ENCODE measurements around the gene SYPL2. TPM values are rescaled to one million over a fixed set of nuclear protein-coding genes. Genes with fewer than 3 reads are reported as not detected.
A peak's percentile ranks its signal among the peaks of the same experiment; 100 is the strongest.

Gene SYPL2
- polyA plus RNA-seq, 3 donors from 2014 or later: 0.08 to 0.28 TPM; not detected in 1

- peaks cover 6 to 17% (median 8%) of the 10 kb centered on the region in 3 donors for H3K36me3 Mint-ChIP-seq
- peaks cover 75 to 84% of the 10 kb centered on the region in 2 donors for H3K4me1 Mint-ChIP-seq
- DNase-seq: no peak
- H3K27me3 Mint-ChIP-seq (ENCODE audit: low read depth in 3 of 3): peaks cover 0 to 2% (median 2%) of the 10 kb centered on the region in 3 donors
- peak overlapping the region; percentile 5 to 92 (median 85) for H3K27ac Mint-ChIP-seq
- no peaks in the 10 kb centered on the region for H3K9me3 Mint-ChIP-seq
- H3K4me3 Mint-ChIP-seq: peak overlapping the region; percentile 38 to 85 (median 73)
Measured at GRCh38 chr1:109500941-109501381, 34.6 kb downstream of the SYPL2 start.

GRCh38 chr1:109501644-109502363 is 35.5 kb downstream of the SYPL2 start:
- Mint-ChIP-seq H3K9me3 (no peaks in the 10 kb centered on the region), H3K4me1 (peaks cover 70 to 82% of the 10 kb centered on the region in 2 donors), H3K4me3 (peak overlapping the region; percentile 72 to 85 (median 74)), H3K27ac (peak overlapping the region; percentile 72 to 92 (median 86)), H3K27me3 (ENCODE audit: low read depth in 3 of 3) (peaks cover 0 to 2% (median 2%) of the 10 kb centered on the region in 3 donors), H3K36me3 (peaks cover 0 to 9% (median 0%) of the 10 kb centered on the region in 3 donors)
- peak in 1 of 3 donors; percentile 23 for DNase-seq

DNA sequence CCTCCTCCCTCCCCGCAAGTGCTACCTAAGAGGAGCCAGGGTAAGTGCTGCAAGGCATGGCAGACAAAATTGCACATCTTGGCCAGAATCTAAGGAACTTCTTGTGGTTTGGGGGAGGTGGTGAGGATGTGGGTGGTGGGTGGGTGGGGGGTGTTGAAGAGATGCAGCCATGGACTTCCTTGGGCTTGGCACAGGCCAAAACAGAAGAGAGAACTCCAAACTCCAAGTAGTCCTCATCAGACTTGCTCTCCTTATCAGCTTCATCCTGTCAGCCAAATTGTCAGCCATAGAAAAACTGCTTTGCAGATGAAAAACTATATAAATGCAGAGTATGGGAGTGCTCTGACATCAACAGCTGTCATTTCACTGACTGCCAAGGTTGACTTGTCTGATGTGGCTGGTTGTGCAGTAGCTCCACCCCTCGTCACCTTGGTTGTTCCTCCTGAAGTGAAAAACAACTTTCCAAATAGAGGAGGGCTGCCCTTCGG is 36.1 kb downstream of the SYPL2 start:
- Mint-ChIP-seq H3K36me3 (peaks cover 0 to 8% (median 5%) of the 10 kb centered on the region in 3 donors), H3K27me3 (ENCODE audit: low read depth in 3 of 3) (peaks cover 0 to 2% (median 2%) of the 10 kb centered on the region in 3 donors), H3K4me1 (peaks cover 72 to 81% of the 10 kb centered on the region in 2 donors), H3K4me3 (peak overlapping the region; percentile 72 to 85 (median 74)), H3K27ac (peak overlapping the region; percentile 72 to 92 (median 86)), H3K9me3 (no peaks in the 10 kb centered on the region)
- DNase-seq: peak; percentile 47 to 53 (median 49)

GRCh38 chr1:109503935-109504334 is 37.6 kb downstream of the SYPL2 start:
- peak overlapping the region; percentile 33 to 83 (median 56) for H3K27ac Mint-ChIP-seq
- peaks cover 80 to 88% of the 10 kb centered on the region in 2 donors for H3K4me1 Mint-ChIP-seq
- DNase-seq: no peak
- peaks cover 0 to 5% (median 4%) of the 10 kb centered on the region in 3 donors for H3K36me3 Mint-ChIP-seq
- H3K4me3 Mint-ChIP-seq: peak overlapping the region in 4 of 5 donors; percentile 22 to 54 (median 26)
- peaks cover 2 to 5% (median 4%) of the 10 kb centered on the region in 3 donors for H3K27me3 Mint-ChIP-seq (ENCODE audit: low read depth in 3 of 3)
- no peaks in the 10 kb centered on the region for H3K9me3 Mint-ChIP-seq

GRCh38 chr1:109504974-109505373 is 38.6 kb downstream of the SYPL2 start:
- Mint-ChIP-seq H3K4me1 (peaks cover 76 to 85% of the 10 kb centered on the region in 2 donors), H3K9me3 (no peaks in the 10 kb centered on the region), H3K4me3 (no peak overlapping the region), H3K36me3 (peaks cover 0 to 5% (median 4%) of the 10 kb centered on the region in 3 donors), H3K27me3 (ENCODE audit: low read depth in 3 of 3) (peaks cover 0 to 6% (median 5%) of the 10 kb centered on the region in 3 donors), H3K27ac (peak overlapping the region; percentile 42 to 80 (median 55))
- no peak for DNase-seq

DNA sequence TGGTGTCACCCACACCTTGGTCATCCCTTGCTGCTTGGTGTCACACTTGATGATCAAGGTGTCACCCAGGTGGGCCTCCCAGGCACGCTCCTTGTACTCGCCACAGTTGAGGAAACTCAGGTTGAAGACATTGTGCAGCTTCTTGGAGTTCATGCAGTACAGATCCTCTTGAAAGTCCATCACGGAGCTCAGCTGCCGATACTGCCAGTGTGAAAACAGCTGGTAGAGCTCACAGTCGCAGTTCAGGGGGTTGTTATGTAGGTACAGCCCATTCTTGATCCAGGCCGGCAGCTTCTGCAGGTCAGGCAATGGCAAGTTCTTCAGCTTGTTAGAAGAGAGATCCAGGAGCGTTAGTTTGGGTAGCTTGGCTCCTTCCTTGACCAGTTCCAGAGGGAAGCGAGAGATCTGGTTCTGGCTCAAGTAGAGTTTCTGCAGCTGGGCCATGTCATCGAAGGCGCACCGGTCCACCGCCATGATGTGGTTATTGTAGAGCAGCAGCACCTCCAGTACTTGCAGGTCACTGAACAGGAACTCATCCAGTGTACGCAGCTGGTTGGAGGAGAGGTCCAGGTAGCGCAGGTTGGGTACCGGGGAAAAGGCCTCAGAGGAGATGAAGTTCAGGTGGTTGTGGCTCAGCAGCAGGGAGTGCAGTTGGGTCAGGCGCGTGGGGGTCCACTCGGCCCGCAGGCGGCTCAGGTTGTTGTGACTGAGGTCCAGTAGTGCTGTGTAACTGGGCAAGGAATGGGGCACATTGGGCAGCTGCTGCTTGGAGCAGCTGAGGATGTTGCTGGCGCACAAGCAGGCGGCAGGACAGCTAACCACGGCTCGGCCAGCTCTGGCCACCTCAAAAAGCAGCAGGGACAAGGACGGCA is 41.9 kb downstream of the SYPL2 start:
- peak overlapping the region in 5 of 6 donors; percentile 40 to 62 (median 48) for H3K27ac Mint-ChIP-seq
- peaks cover 0 to 5% (median 0%) of the 10 kb centered on the region in 3 donors for H3K36me3 Mint-ChIP-seq
- peaks cover 0 to 9% (median 6%) of the 10 kb centered on the region in 3 donors for H3K27me3 Mint-ChIP-seq (ENCODE audit: low read depth in 3 of 3)
- H3K9me3 Mint-ChIP-seq: no peaks in the 10 kb centered on the region
- peaks cover 49 to 59% of the 10 kb centered on the region in 2 donors for H3K4me1 Mint-ChIP-seq
- DNase-seq: no peak
- H3K4me3 Mint-ChIP-seq: peak overlapping the region; percentile 82 to 92 (median 86)

DNA sequence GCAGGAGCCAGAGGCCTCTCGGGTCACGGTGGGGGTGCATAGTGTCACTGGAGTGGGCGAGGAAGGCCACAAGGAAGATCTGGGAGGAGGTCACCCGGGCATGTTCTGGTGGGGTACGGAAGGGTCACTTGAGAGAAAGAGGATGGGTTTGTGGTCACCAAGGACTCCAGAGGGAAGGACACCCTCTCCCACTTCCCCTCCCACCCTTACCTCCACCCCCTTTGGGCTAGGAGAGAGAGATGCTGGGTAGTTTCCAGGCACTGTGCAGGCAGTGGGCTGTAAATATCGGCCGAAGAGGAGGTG is 42.5 kb downstream of the SYPL2 start:
- H3K27me3 Mint-ChIP-seq (ENCODE audit: low read depth in 3 of 3): peaks cover 0 to 9% (median 6%) of the 10 kb centered on the region in 3 donors

GRCh38 chr1:109509176-109510134 is 43.1 kb downstream of the SYPL2 start, which contains the start of gene AMIGO1:
Gene AMIGO1 (minus strand): TSS chr1:109509727. CDS start chr1:109508912, 815 bp downstream.
- Mint-ChIP-seq H3K4me1 (peaks cover 41 to 49% of the 10 kb centered on the region in 2 donors), H3K27ac (peak within 1 kb of the TSS in 5 of 6 donors; percentile 40 to 93 (median 79)), H3K36me3 (peaks cover 0 to 5% (median 0%) of the 10 kb centered on the region in 3 donors), H3K4me3 (peak within 1 kb of the TSS; percentile 90 to 95 (median 95)), H3K27me3 (ENCODE audit: low read depth in 3 of 3) (peaks cover 0 to 9% (median 6%) of the 10 kb centered on the region in 3 donors), H3K9me3 (no peaks in the 10 kb centered on the region)
- peak; percentile 65 to 69 (median 69) for DNase-seq

More for the DNA sequence above, 42.5 kb downstream of the SYPL2 start:
- H3K36me3 Mint-ChIP-seq: peaks cover 0 to 5% (median 0%) of the 10 kb centered on the region in 3 donors
- peak overlapping the region in 4 of 6 donors; percentile 40 to 62 (median 48) for H3K27ac Mint-ChIP-seq
- DNase-seq: no peak
- H3K9me3 Mint-ChIP-seq: no peaks in the 10 kb centered on the region
- peaks cover 46 to 55% of the 10 kb centered on the region in 2 donors for H3K4me1 Mint-ChIP-seq
- peak overlapping the region; percentile 82 to 92 (median 86) for H3K4me3 Mint-ChIP-seq

DNA sequence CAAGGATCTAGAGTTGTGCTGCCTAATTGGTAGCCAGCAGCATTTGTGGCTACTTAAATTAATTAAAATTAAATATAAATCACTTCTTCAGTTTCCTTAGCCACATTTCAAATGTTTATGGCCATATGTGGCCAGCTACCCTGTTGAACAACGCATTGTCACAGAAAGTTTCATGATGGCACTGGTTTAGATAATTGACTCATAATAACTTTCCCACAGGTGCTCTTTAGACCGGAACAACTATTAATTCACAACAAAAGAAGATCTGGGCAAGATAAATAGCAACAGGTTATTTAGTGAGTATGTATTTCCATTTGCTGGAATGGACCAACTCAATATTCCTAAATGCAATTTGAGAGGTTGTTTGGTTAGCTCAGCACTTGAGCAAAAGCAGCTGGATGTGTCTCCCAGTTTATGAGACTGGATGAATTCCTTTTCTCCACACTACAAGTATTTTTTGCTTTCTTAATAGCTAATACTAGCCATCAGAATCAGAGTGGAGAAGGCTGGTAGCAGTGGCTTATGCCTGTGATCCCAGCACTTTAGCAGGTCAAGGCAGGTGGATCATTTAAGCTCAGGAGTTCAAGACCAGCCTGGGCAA is 46.9 kb downstream of the SYPL2 start:
- Mint-ChIP-seq H3K27me3 (ENCODE audit: low read depth in 3 of 3) (peaks cover 1 to 10% (median 6%) of the 10 kb centered on the region in 3 donors), H3K4me3 (no peak overlapping the region)

DNA sequence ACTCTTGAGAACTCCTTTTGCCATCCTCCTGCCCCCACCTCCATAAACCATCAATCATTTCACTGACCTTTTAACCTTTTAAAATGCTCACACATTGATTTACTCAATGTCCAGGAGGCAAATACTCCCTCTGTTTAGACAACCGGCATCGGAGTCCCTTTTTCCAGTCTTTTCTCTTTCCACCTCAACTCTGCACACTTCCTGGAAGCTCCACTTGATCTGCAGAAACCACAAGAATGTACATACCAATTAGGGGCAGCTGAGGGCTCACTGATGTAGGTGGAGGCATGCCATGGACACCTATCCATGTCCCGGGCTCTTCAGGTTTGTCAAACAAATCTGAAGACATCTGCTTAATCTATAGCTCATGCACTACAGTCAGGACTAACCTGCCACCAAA is 48.5 kb downstream of the SYPL2 start:
- H3K4me3 Mint-ChIP-seq: no peak overlapping the region
- DNase-seq: no peak
- peaks cover 7 to 8% of the 10 kb centered on the region in 2 donors for H3K4me1 Mint-ChIP-seq
- H3K27me3 Mint-ChIP-seq (ENCODE audit: low read depth in 3 of 3): peaks cover 1 to 7% (median 3%) of the 10 kb centered on the region in 3 donors
- H3K27ac Mint-ChIP-seq: no peak overlapping the region
- H3K9me3 Mint-ChIP-seq: no peaks in the 10 kb centered on the region
- H3K36me3 Mint-ChIP-seq: no peaks in the 10 kb centered on the region

More for the DNA sequence above, 46.9 kb downstream of the SYPL2 start:
- peaks cover 18 to 21% of the 10 kb centered on the region in 2 donors for H3K4me1 Mint-ChIP-seq
- H3K36me3 Mint-ChIP-seq: no peaks in the 10 kb centered on the region
- DNase-seq: no peak
- H3K27ac Mint-ChIP-seq: no peak overlapping the region
- no peaks in the 10 kb centered on the region for H3K9me3 Mint-ChIP-seq

GRCh38 chr1:109516872-109517271 is 50.5 kb downstream of the SYPL2 start:
- no peaks in the 10 kb centered on the region for H3K36me3 Mint-ChIP-seq
- no peak for DNase-seq
- H3K9me3 Mint-ChIP-seq: no peaks in the 10 kb centered on the region
- H3K27me3 Mint-ChIP-seq (ENCODE audit: low read depth in 3 of 3): peaks cover 1 to 3% (median 2%) of the 10 kb centered on the region in 3 donors
- no peaks in the 10 kb centered on the region for H3K4me1 Mint-ChIP-seq
- no peak overlapping the region for H3K4me3 Mint-ChIP-seq
- no peak overlapping the region for H3K27ac Mint-ChIP-seq

DNA sequence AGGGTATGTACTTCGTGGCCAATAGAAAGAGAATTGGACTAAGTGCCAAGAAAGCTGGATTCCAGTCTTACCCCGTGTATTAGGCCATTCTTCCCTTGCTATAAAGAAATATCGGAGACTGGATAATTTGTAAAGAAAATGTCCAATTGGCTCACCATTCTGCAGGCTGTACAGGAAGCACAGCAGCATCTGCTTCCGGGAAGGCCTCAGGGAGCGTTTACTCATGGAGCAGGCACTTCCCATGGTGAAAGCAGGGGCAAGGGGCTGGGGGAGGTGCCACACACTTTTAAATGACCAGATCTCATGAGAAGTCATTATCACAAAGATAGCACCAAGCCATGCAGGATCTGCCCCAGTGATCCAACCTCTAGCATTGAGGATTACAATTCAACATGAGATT is 51.0 kb downstream of the SYPL2 start:
- Mint-ChIP-seq H3K4me1 (no peaks in the 10 kb centered on the region), H3K36me3 (no peaks in the 10 kb centered on the region)

More for the DNA sequence above, 51.0 kb downstream of the SYPL2 start:
- H3K27ac Mint-ChIP-seq: no peak overlapping the region
- peaks cover 1 to 5% (median 4%) of the 10 kb centered on the region in 3 donors for H3K27me3 Mint-ChIP-seq (ENCODE audit: low read depth in 3 of 3)
- DNase-seq: no peak
- H3K4me3 Mint-ChIP-seq: no peak overlapping the region
- no peaks in the 10 kb centered on the region for H3K9me3 Mint-ChIP-seq

Data from immature natural killer cell (primary cell).